Measurements from ENCODE around the gene DTNB.
A peak's percentile ranks its signal among the peaks of the same experiment; 100 is the strongest.

DTNB gene

DNA sequence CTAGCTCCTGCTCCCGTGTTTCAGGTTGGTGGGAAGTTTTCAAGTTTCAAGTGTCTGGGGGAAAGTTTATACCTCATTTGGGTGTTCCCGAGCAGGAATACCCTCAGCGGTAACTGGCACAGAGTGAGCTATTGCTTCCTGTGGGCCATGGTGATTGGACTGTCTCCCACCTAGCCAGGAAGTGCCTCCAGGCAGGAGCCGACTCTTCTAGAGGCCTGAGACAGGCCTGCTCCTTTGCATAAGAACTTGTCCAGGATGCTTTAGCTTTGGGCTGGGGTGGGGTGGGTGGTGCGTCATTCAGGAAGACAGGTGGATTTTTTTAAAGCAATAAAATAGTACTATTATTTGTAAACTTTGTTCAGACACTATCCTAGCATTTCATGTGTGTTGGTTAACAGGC lies 308.1 kb downstream of the DTNB start:
- TF ChIP-seq, protein P1, sequence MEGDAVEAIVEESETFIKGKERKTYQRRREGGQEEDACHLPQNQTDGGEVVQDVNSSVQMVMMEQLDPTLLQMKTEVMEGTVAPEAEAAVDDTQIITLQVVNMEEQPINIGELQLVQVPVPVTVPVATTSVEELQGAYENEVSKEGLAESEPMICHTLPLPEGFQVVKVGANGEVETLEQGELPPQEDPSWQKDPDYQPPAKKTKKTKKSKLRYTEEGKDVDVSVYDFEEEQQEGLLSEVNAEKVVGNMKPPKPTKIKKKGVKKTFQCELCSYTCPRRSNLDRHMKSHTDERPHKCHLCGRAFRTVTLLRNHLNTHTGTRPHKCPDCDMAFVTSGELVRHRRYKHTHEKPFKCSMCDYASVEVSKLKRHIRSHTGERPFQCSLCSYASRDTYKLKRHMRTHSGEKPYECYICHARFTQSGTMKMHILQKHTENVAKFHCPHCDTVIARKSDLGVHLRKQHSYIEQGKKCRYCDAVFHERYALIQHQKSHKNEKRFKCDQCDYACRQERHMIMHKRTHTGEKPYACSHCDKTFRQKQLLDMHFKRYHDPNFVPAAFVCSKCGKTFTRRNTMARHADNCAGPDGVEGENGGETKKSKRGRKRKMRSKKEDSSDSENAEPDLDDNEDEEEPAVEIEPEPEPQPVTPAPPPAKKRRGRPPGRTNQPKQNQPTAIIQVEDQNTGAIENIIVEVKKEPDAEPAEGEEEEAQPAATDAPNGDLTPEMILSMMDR (IDR thresholded peaks at IDR 0.05; ENCODE audit: low read depth, low read length, missing control alignments), result no peak
- no peak overlapping the region for H3K4me3 ChIP-seq (ENCODE audit: low read depth, low read length)
- DNase-seq (ENCODE audit: low read depth), result no peak
- in situ Hi-C loops (cut with HindIII; ENCODE audit: low sequenced_read_pairs), result no loop called here

DNA sequence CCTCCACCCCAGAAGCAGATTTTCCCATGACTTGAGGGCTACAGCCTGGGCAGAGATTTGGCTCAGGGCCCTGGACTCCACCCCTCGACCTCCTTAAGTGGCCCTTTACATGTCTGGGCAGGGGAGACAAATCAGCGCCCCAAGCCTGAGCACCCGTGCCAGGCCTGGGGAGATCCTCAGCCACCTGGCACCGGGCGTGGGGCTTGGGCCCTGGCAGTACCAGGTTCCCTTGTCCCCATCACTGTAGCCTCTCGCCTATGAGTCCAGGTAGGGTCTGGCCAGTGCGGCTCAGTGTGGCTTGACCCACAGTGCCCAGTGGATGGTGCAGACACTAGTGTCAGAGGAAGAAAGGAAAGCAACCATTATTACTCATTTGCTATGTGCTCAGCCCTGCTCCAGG lies 309.6 kb downstream of the DTNB start:
- in situ Hi-C loops (cut with HindIII; ENCODE audit: low sequenced_read_pairs), result no loop called here
- DNase-seq (ENCODE audit: low read depth), result no peak
- TF ChIP-seq, protein P1 (IDR thresholded peaks at IDR 0.05; ENCODE audit: low read depth, low read length, missing control alignments), result no peak
- H3K4me3 ChIP-seq (ENCODE audit: low read depth, low read length), result no peak overlapping the region

DNA sequence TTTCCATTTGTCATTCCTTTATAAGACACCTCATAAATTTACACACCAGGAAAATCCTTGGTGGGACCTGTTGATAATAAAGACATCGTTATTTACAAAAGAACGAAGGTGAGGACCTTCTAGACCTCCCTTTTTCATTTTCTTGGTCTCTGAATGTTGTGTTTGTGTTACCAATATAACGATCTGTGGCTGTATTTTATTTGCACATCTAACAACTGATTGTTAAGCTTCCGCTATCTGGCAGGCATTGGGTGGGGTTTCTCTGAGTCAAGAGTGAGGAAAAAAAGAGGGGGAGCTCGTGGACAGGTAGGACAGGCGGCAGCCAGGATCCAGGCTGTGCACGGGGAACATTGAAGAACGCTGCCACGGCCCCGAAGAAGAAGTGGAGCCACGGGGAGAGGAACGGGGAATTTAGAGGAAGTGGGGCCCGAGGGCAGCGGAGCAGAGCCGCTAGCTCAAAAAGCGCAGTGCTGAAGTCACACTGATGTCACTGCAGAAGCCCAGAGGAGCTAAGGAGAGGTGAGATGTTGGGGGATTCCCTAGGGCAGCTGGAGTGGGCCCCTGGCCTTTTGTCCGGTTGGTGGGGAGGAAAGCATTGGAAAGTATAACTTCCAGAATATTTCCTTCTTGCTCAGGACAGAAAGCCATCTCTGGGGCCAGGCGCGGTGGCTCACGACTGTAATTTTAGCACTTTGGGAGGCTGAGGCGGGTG lies 310.8 kb downstream of the DTNB start:
- H3K4me3 ChIP-seq (ENCODE audit: low read depth, low read length), result peak overlapping the region; percentile 28
- TF ChIP-seq, protein P1 (IDR thresholded peaks at IDR 0.05; ENCODE audit: low read depth, low read length, missing control alignments), result no peak
- in situ Hi-C loops (cut with HindIII; ENCODE audit: low sequenced_read_pairs), result no loop called here
- DNase-seq (ENCODE audit: low read depth), result no peak

GRCh38 chr2:25362049-25362433 lies 311.3 kb downstream of the DTNB start:
- in situ Hi-C loops (cut with HindIII; ENCODE audit: low sequenced_read_pairs), result no loop called here
- peak overlapping the region; percentile 28 for H3K4me3 ChIP-seq (ENCODE audit: low read depth, low read length)
- DNase-seq (ENCODE audit: low read depth), result peak; percentile 72
- TF ChIP-seq, protein P1 (IDR thresholded peaks at IDR 0.05; ENCODE audit: low read depth, low read length, missing control alignments), result peak; percentile 95

DNA sequence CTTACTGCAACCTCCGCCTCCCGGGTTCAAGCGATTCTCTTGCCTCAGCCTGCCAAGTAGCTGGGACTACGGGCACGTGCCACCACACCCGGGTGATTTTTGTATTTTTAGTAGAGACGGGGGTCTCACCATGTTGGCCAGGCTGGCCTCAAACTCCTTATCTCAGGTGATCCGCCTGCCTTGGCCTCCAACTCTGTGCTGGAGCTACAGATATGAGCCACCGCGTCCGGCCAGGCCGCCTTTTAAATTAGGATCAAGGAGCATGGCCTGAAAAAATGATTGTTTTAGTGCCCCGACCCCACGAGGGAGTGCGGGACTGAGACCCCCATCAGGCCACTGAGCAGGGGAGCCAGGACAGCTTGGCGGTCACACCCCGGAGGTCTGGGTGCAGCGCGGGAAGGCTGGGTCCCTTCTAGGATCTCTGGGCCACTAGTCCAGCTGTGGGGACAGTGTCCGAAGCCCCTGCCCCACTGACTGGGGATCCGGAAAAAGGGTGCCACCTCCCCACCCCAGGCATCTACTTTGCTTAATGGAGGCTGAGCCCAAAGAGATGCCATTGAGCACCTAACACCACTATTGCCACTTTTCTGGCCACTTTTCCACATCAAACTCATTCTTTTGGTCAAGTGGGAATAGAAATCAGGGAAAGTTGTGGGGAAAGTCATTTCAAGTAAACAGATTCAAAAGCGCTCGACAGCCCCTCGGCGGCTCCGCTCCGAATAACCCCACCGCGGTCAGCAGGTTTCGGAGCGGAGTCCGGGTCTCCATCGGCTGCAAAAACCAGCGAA lies 311.9 kb downstream of the DTNB start:
- peak overlapping the region; percentile 28 for H3K4me3 ChIP-seq (ENCODE audit: low read depth, low read length)
- no peak for DNase-seq (ENCODE audit: low read depth)
- in situ Hi-C loops (cut with HindIII; ENCODE audit: low sequenced_read_pairs), result no loop called here
- TF ChIP-seq, protein P1 (IDR thresholded peaks at IDR 0.05; ENCODE audit: low read depth, low read length, missing control alignments), result no peak

DNA sequence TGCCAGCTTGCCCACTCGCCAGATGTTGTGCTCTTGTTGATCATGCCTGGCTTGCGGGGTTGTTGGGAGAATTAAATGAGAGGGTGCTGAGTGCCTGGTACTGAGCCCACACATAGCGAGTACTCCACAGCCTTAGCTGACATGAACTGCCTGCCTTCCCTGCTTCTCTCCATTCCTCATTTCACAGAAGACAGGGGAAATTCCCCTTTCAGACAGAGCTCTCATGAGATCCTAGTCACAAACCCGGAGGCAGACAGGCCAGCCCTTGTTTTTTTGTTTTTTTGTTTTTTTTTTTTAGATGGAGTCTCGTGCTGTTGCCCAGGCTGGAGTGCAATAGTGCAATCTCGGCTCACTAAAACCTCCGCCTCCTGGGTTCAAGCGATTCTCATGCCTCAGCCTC lies 314.5 kb downstream of the DTNB start:
- TF ChIP-seq, protein P1 (IDR thresholded peaks at IDR 0.05; ENCODE audit: low read depth, low read length, missing control alignments), result no peak
- in situ Hi-C loops (cut with HindIII; ENCODE audit: low sequenced_read_pairs), result no loop called here
- no peak for DNase-seq (ENCODE audit: low read depth)
- no peak overlapping the region for H3K4me3 ChIP-seq (ENCODE audit: low read depth, low read length)
